BLaER1 treated with 17β-estradiol and CSF1 and Interleukin-3, amounts not matched to agents 10 nM and 100 nM (cell line): ENCODE results near the gene SLC38A8.

Source experiments
- H3K27ac ChIP-seq, 11 experiments: shearing (Covaris generic); formaldehyde crosslinking; 2 replicates each; pipeline ENCODE4 v1.8.1; 2022
- H3K27me3 ChIP-seq, 11 experiments: shearing (Covaris generic); formaldehyde crosslinking; 2 replicates each; pipeline ENCODE4 v1.8.1; 2022
- H3K36me3 ChIP-seq, 11 experiments: shearing (Covaris generic); formaldehyde crosslinking; 2 replicates each; pipeline ENCODE4 v1.8.1; 2022
- H3K4me1 ChIP-seq, 10 experiments: shearing (Covaris generic); formaldehyde crosslinking; 2 replicates each; pipeline ENCODE4 v1.8.1; 2022
- H3K4me2 ChIP-seq, 11 experiments: shearing (Covaris generic); formaldehyde crosslinking; 2 replicates each; pipeline ENCODE4 v1.8.1; 2022
- H3K4me3 ChIP-seq, 10 experiments: shearing (Covaris generic); formaldehyde crosslinking; 2 replicates each; pipeline ENCODE4 v1.8.1; 2022
- H3K9ac ChIP-seq, 11 experiments: shearing (Covaris generic); formaldehyde crosslinking; 2 replicates each; pipeline ENCODE4 v1.8.1; 2022
- H3K9me3 ChIP-seq, 11 experiments: shearing (Covaris generic); formaldehyde crosslinking; replicated peaks in 1 of 11; 2 replicates each; pipeline ENCODE4 v1.8.1; 2022
- H4K20me1 ChIP-seq, 11 experiments: shearing (Covaris generic); formaldehyde crosslinking; 2 replicates each; pipeline ENCODE4 v1.8.1; 2022
- Cebpa-rat ChIP-seq, 11 experiments: shearing (Covaris generic); IDR thresholded peaks; 2 replicates each; pipeline ENCODE4 v1.8.1; 2022

SLC38A8 gene

GRCh38 chr16:84042308-84042878 is at the start of gene SLC38A8:
Gene SLC38A8, minus strand, starts transcription at chr16:84042795. Its CDS starts 638 bp downstream, at chr16:84042157.
- H3K4me3 ChIP-seq: no peak within 1 kb of the TSS
- peaks cover 0 to 45% (median 3%) of the 10 kb centered on the region in 11 experiments; a peak in 7 of 22 replicates for H4K20me1 ChIP-seq
- peaks cover 0 to 47% (median 0%) of the 10 kb centered on the region in 11 experiments; a peak in 6 of 22 replicates for H3K27me3 ChIP-seq
- no peak within 1 kb of the TSS for H3K9ac ChIP-seq
- H3K9me3 ChIP-seq: peaks cover 0 to under 1% (median 0%) of the 10 kb centered on the region in 11 experiments; a peak in 2 of 22 replicates
- TF ChIP-seq Cebpa-rat (IDR thresholded peaks at IDR 0.05): no peak
- H3K36me3 ChIP-seq: 0 out of 22 replicates have a peak, but pooled peaks cover 0 to 1% (median 0%) of the 10 kb centered on the region in 11 experiments
- peaks cover 0 to 23% (median 6%) of the 10 kb centered on the region in 10 experiments; a peak in 9 of 20 replicates for H3K4me1 ChIP-seq
- peak within 1 kb of the TSS in 8 of 11 experiments; percentile 3 to 50 (median 20); a peak in 11 of 22 replicates for H3K4me2 ChIP-seq
- H3K27ac ChIP-seq: no peak within 1 kb of the TSS

- no peak overlapping the region for H3K27ac ChIP-seq
- H3K36me3 ChIP-seq: peaks cover 69 to 100% (median 85%) of the 10 kb centered on the region in 11 experiments
- H3K27me3 ChIP-seq: peaks cover 0 to 42% (median 0%) of the 10 kb centered on the region in 11 experiments; a peak in 6 of 22 replicates
- peaks cover 32 to 49% (median 45%) of the 10 kb centered on the region in 10 experiments for H3K4me1 ChIP-seq
- no peaks in the 10 kb centered on the region for H3K9me3 ChIP-seq
- no peak overlapping the region for H3K9ac ChIP-seq
- no peak overlapping the region for H3K4me3 ChIP-seq
- H3K4me2 ChIP-seq: no peak overlapping the region
- H4K20me1 ChIP-seq: peaks cover 65 to 99% (median 96%) of the 10 kb centered on the region in 11 experiments
- TF ChIP-seq Cebpa-rat (IDR thresholded peaks at IDR 0.05): no peak
Observed at GRCh38 chr16:84091460-84091859, 48.9 kb upstream of the SLC38A8 start.

GRCh38 chr16:84090211-84090610 is 47.6 kb upstream of the SLC38A8 start:
- peaks cover 44 to 60% (median 57%) of the 10 kb centered on the region in 10 experiments for H3K4me1 ChIP-seq
- H3K9ac ChIP-seq: no peak overlapping the region
- H3K36me3 ChIP-seq: peaks cover 60 to 92% (median 77%) of the 10 kb centered on the region in 11 experiments
- no peak overlapping the region for H3K4me3 ChIP-seq
- no peak overlapping the region for H3K27ac ChIP-seq
- H3K9me3 ChIP-seq: no peaks in the 10 kb centered on the region
- H4K20me1 ChIP-seq: peaks cover 61 to 98% (median 93%) of the 10 kb centered on the region in 11 experiments
- TF ChIP-seq Cebpa-rat (IDR thresholded peaks at IDR 0.05): no peak
- peaks cover 0 to 44% (median 0%) of the 10 kb centered on the region in 11 experiments; a peak in 6 of 22 replicates for H3K27me3 ChIP-seq
- H3K4me2 ChIP-seq: peak overlapping the region in 8 of 11 experiments; percentile 75 to 94 (median 90); a peak in 16 of 22 replicates

GRCh38 chr16:84088695-84089395 is 46.2 kb upstream of the SLC38A8 start:
- no peaks in the 10 kb centered on the region for H3K9me3 ChIP-seq
- peak overlapping the region in 3 of 11 experiments; percentile 20 to 61 (median 41); a peak in 3 of 22 replicates for H3K27ac ChIP-seq
- H3K36me3 ChIP-seq: peaks cover 50 to 90% (median 74%) of the 10 kb centered on the region in 11 experiments
- peaks cover 50 to 73% (median 65%) of the 10 kb centered on the region in 10 experiments for H3K4me1 ChIP-seq
- peaks cover 0 to 44% (median 0%) of the 10 kb centered on the region in 11 experiments; a peak in 6 of 22 replicates for H3K27me3 ChIP-seq
- H4K20me1 ChIP-seq: peaks cover 57 to 98% (median 93%) of the 10 kb centered on the region in 11 experiments
- H3K9ac ChIP-seq: peak overlapping the region in 1 of 11 experiments; percentile 60; a peak in 1 of 22 replicates
- H3K4me3 ChIP-seq: peak overlapping the region in 1 of 10 experiments; percentile 20; a peak in 1 of 20 replicates
- peak in 1 of 11 experiments; percentile 32; a peak in 1 of 22 replicates for TF ChIP-seq Cebpa-rat (IDR thresholded peaks at IDR 0.05)
- peak overlapping the region; percentile 66 to 94 (median 87) for H3K4me2 ChIP-seq

GRCh38 chr16:84087466-84088151 is 45.0 kb upstream of the SLC38A8 start:
- H3K4me2 ChIP-seq: peak overlapping the region; percentile 66 to 94 (median 87)

GRCh38 chr16:84087001-84087400 is 44.4 kb upstream of the SLC38A8 start:
- Histone ChIP-seq H3K36me3 (peaks cover 48 to 86% (median 74%) of the 10 kb centered on the region in 11 experiments), H3K27me3 (peaks cover 0 to 44% (median 0%) of the 10 kb centered on the region in 11 experiments; a peak in 6 of 22 replicates), H3K9me3 (no peaks in the 10 kb centered on the region), H3K27ac (0 out of 22 replicates have a peak overlapping the region, but pooled peaks of 1 of the 11 experiments have one; percentile 55), H3K4me3 (no peak overlapping the region; a peak in 1 of 20 replicates), H3K4me1 (peaks cover 61 to 81% (median 73%) of the 10 kb centered on the region in 10 experiments), H4K20me1 (peaks cover 67 to 93% (median 88%) of the 10 kb centered on the region in 11 experiments), H3K9ac (peak overlapping the region in 1 of 11 experiments; percentile 60; a peak in 1 of 22 replicates), H3K4me2 (peak overlapping the region; percentile 72 to 94 (median 87); a peak in 21 of 22 replicates)
- no peak for TF ChIP-seq Cebpa-rat (IDR thresholded peaks at IDR 0.05)

More at GRCh38 chr16:84087466-84088151, 45.0 kb upstream of the SLC38A8 start:
- TF ChIP-seq Cebpa-rat (IDR thresholded peaks at IDR 0.05): no peak
- H3K9ac ChIP-seq: peak overlapping the region in 2 of 11 experiments; percentile 35 to 60; a peak in 2 of 22 replicates
- no peaks in the 10 kb centered on the region for H3K9me3 ChIP-seq
- peaks cover 0 to 44% (median 0%) of the 10 kb centered on the region in 11 experiments; a peak in 6 of 22 replicates for H3K27me3 ChIP-seq
- H3K27ac ChIP-seq: peak overlapping the region in 2 of 11 experiments; percentile 20 to 61; a peak in 2 of 22 replicates
- H3K36me3 ChIP-seq: peaks cover 48 to 86% (median 74%) of the 10 kb centered on the region in 11 experiments
- peaks cover 65 to 94% (median 85%) of the 10 kb centered on the region in 11 experiments for H4K20me1 ChIP-seq
- H3K4me1 ChIP-seq: peaks cover 58 to 81% (median 72%) of the 10 kb centered on the region in 10 experiments
- H3K4me3 ChIP-seq: no peak overlapping the region

- Histone ChIP-seq H3K4me1 (peaks cover 61 to 81% (median 73%) of the 10 kb centered on the region in 10 experiments), H3K4me3 (peak overlapping the region in 6 of 10 experiments; percentile 5 to 39 (median 24); a peak in 8 of 20 replicates), H3K9me3 (no peaks in the 10 kb centered on the region), H3K36me3 (peaks cover 48 to 86% (median 74%) of the 10 kb centered on the region in 11 experiments), H3K9ac (peak overlapping the region in 6 of 11 experiments; percentile 1 to 60 (median 24); a peak in 8 of 22 replicates), H3K27me3 (peaks cover 0 to 44% (median 0%) of the 10 kb centered on the region in 11 experiments; a peak in 6 of 22 replicates), H4K20me1 (peaks cover 62 to 93% (median 88%) of the 10 kb centered on the region in 11 experiments), H3K4me2 (peak overlapping the region; percentile 72 to 94 (median 87)), H3K27ac (peak overlapping the region in 7 of 11 experiments; percentile 8 to 55 (median 33); a peak in 10 of 22 replicates)
- TF ChIP-seq Cebpa-rat (IDR thresholded peaks at IDR 0.05): no peak
Observed at GRCh38 chr16:84086341-84086740, 43.7 kb upstream of the SLC38A8 start.
